ENCODE data around the gene NBPF3.
"Not testable (repeated sequence)": the region's sequence is repeated elsewhere in the genome, so short reads cannot be mapped to it uniquely, and the experiment has no call there.

Gene NBPF3

GRCh38 chr1:21438646-21439312, 1.2 kb upstream of the NBPF3 start:
- not testable (repeated sequence) for DNase-seq (ENCODE audit: extremely low read depth in 1 of 2, low read depth in 1 of 2)

- DNase-seq (ENCODE audit: extremely low read depth in 1 of 2, low read depth in 1 of 2): no peak
Measured at GRCh38 chr1:21439345-21439720, 604 bp upstream of the NBPF3 start.

GRCh38 chr1:21440630-21441125, 741 bp downstream of the NBPF3 start:
- not testable (repeated sequence) for DNase-seq (ENCODE audit: extremely low read depth in 1 of 2, low read depth in 1 of 2)

GRCh38 chr1:21446647-21447046, 6.7 kb downstream of the NBPF3 start:
- not testable (repeated sequence) for DNase-seq (ENCODE audit: extremely low read depth in 1 of 2, low read depth in 1 of 2)

GRCh38 chr1:21447311-21447710, 7.4 kb downstream of the NBPF3 start:
- DNase-seq (ENCODE audit: extremely low read depth in 1 of 2, low read depth in 1 of 2): no peak

GRCh38 chr1:21449906-21450305, 10.0 kb downstream of the NBPF3 start:
- no peak for DNase-seq (ENCODE audit: extremely low read depth in 1 of 2, low read depth in 1 of 2)

- DNase-seq (ENCODE audit: extremely low read depth in 1 of 2, low read depth in 1 of 2): no peak
Measured at GRCh38 chr1:21451212-21451611, 11.3 kb downstream of the NBPF3 start.

GRCh38 chr1:21451981-21452411, 12.1 kb downstream of the NBPF3 start:
- DNase-seq (ENCODE audit: extremely low read depth in 1 of 2, low read depth in 1 of 2): no peak

GRCh38 chr1:21453964-21454614, 14.2 kb downstream of the NBPF3 start:
- not testable (repeated sequence) for DNase-seq (ENCODE audit: extremely low read depth in 1 of 2, low read depth in 1 of 2)

GRCh38 chr1:21454904-21455303, 15.0 kb downstream of the NBPF3 start:
- not testable (repeated sequence) for DNase-seq (ENCODE audit: extremely low read depth in 1 of 2, low read depth in 1 of 2)

- no peak for DNase-seq (ENCODE audit: extremely low read depth in 1 of 2, low read depth in 1 of 2)
Measured at GRCh38 chr1:21457654-21458053, 17.7 kb downstream of the NBPF3 start.

GRCh38 chr1:21465127-21465526, 25.2 kb downstream of the NBPF3 start:
- DNase-seq (ENCODE audit: extremely low read depth in 1 of 2, low read depth in 1 of 2): not testable (repeated sequence)

- DNase-seq (ENCODE audit: extremely low read depth in 1 of 2, low read depth in 1 of 2): not testable (repeated sequence)
Measured at GRCh38 chr1:21467946-21468345, 28.0 kb downstream of the NBPF3 start.

- DNase-seq (ENCODE audit: extremely low read depth in 1 of 2, low read depth in 1 of 2): no peak
Measured at GRCh38 chr1:21468599-21468998, 28.7 kb downstream of the NBPF3 start.

GRCh38 chr1:21469581-21469980, 29.6 kb downstream of the NBPF3 start:
- DNase-seq (ENCODE audit: extremely low read depth in 1 of 2, low read depth in 1 of 2): no peak

GRCh38 chr1:21472861-21473260, 32.9 kb downstream of the NBPF3 start:
- DNase-seq (ENCODE audit: extremely low read depth in 1 of 2, low read depth in 1 of 2): no peak

GRCh38 chr1:21478356-21478755, 38.4 kb downstream of the NBPF3 start:
- DNase-seq (ENCODE audit: extremely low read depth in 1 of 2, low read depth in 1 of 2): no peak

GRCh38 chr1:21483881-21484280, 43.9 kb downstream of the NBPF3 start:
- not testable (repeated sequence) for DNase-seq (ENCODE audit: extremely low read depth in 1 of 2, low read depth in 1 of 2)

GRCh38 chr1:21489146-21489545, 49.2 kb downstream of the NBPF3 start:
- DNase-seq (ENCODE audit: extremely low read depth in 1 of 2, low read depth in 1 of 2): no peak

- no peak for DNase-seq (ENCODE audit: extremely low read depth in 1 of 2, low read depth in 1 of 2)
Measured at GRCh38 chr1:21490774-21491487, 51.0 kb downstream of the NBPF3 start.

GRCh38 chr1:21491488-21492355, 51.8 kb downstream of the NBPF3 start:
- no peak for DNase-seq (ENCODE audit: extremely low read depth in 1 of 2, low read depth in 1 of 2)

Measured in activated CD8-positive, alpha-beta memory T cell treated with anti-CD3 and anti-CD28 coated beads for 1 hour (primary cell).